ENCODE measurements around the gene DDIAS.
"Not testable (repeated sequence)": the region's sequence is repeated elsewhere in the genome, so short reads cannot be mapped to it uniquely, and the experiment has no call there.

Gene DDIAS

GRCh38 chr11:82922396-82923173, 21.0 kb downstream of the DDIAS start:
- DNase-seq (ENCODE audit: low spot score) = not testable (repeated sequence)

DNA sequence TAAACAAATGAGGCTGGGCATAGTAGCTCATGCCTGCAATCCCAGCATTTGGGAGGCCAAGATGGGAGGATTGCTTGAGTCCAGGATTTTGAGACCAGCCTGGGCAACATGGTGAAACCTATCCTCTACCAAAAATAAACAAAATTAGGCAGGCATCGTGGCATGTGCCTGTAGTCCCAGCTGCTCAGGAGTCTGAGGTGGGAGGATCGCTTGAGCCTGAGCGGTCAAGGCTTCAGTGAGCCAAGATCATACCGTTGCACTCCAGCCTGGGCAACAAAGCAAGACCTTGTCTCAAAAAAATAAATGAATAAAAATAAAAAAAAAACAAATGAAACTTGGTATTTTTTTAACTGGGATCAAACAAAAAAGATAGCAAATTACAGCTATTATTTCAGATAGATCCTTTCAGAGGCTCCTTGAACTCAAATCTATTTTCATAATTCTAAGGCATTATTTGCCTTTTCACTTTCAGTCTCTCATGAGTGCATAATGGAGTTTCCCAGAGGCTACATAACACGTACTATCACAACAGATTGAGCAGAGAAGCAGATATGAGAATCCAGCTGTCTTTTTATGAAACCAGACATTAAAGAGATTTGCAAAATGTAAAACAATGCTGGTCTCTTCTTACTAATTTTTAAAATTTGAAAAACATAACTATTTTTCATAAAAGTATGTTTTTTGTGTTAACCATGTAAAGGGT, 23.1 kb downstream of the DDIAS start:
- no peak for DNase-seq (ENCODE audit: low spot score)

DNA sequence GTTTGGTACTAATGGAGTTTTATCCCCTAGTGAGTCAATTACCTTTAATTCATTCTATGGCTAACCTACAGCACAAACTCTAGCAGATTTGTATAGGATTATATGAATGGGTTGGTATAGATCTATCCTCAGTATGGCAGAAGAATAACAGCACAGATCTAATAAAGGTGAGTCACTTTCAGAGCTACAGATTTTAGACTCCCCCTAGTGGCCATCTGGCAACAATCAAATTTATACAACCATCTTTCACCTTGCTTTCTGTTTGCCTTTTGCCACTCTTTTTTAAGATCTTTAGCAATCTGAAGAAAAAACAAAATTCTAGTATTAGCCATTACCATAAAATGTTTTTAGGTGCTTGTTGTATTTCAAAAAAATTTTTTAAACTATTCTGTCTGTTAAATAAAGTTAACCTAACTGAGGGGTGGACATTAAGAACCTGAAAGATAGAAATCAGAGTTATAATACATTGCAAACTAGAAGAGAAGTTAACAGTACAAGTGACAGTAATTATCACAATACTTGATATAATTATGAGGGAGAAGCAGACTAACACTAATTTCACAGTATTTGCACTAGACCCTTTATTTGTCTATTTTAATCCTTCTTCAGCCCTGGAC, 25.8 kb downstream of the DDIAS start:
- peak; percentile 85 for DNase-seq (ENCODE audit: low spot score)

DNA sequence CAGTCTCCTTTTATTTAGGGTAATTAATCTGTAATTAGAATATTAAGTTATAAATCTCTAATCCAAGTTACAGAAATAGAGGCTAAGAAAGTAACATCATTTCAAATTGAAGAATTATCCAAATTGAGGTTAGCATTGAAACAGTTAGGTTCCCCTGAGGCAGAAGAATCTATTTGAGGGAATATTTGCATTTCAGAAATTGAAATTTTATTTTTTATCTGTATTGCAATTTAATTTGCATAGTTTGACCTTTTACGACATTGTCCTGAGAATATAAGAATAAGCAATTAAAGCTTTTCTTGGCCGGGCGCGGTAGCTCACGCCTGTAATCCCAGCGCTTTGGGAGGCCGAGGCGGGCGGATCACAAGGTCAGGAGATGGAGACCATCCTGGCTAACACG, 27.6 kb downstream of the DDIAS start:
- DNase-seq (ENCODE audit: low spot score) = no peak

GRCh38 chr11:82930229-82930628, 28.7 kb downstream of the DDIAS start:
- DNase-seq (ENCODE audit: low spot score) = peak; percentile 67

GRCh38 chr11:82930734-82931133, 29.2 kb downstream of the DDIAS start:
- peak; percentile 10 for DNase-seq (ENCODE audit: low spot score)

DNA sequence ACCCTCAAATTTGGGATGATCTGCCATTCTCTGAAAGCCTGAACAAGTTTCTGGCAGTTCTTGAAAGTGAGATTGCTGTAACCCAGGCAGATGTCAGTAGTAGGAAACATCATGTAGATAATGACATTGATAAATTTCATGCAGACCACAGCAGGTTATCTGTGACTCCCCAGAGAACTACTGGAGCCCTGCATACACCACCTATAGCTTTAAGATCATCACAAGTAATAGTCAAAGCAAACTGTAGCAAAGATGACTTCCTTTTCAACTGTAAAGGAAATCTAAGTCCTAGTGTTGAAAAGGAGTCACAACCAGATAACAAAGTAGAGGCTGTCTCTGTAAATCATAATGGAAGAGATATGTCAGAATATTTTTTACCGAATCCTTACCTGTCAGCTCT, 31.0 kb downstream of the DDIAS start:
- no peak for DNase-seq (ENCODE audit: low spot score)

DNA sequence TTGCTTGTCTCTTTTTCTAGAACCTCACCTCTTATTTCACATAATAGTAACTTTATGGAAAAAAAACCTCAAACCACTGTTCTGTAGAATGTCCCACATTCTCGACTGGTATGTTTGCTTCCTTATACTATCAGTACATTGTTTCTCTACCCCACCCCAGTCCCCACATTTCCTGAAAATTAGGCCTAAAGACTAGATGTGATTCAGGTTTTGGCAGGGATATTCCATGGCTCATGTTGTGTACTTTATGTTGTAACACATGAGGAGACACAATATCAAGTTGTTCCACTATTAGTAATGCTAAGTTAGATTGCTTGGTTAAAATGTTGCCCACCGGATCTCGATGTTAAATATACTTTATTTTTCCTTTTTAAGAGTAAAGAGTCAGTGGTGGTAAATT, 34.7 kb downstream of the DDIAS start:
- no peak for DNase-seq (ENCODE audit: low spot score)

- no peak for DNase-seq (ENCODE audit: low spot score)
Measured at GRCh38 chr11:82937554-82937953, 36.0 kb downstream of the DDIAS start.

DNA sequence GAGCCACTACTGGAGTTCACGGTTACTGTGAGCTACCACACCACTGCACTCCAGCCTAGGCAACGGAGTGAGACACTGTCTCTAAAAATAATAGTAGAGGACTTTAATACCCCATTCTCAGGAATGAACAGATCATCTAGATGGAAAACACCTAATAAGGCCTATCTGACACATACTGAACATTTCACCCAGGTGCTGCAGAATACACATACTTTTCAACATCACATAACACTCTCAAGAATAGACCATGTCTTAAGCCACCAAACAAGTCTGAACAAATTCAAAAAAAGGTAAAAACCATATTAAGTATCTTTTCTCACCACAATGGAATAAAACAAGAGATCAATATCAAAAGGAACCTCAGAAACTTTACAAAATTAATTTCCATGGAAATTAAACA, 37.9 kb downstream of the DDIAS start:
- no peak for DNase-seq (ENCODE audit: low spot score)

DNA sequence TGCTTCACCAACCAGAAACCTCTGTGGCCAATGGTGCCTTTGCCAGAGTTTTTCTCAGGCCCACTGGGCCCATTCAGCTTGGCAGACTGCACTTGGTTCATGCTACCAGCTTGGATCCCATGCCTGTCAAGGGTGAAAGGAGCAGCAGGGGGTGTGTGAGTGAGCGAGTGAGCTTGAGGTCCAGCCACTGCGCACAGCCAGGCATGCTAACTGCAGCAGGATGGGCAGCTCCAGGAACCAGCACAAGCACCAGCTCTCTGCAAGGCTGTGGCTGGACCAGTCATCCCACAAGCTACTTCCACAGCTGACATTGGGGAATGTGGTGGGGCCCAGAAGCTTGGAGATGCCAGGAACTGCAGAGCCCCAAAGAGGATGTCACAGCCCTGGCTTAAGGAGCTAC, 40.8 kb downstream of the DDIAS start:
- DNase-seq (ENCODE audit: low spot score) = no peak

DNA sequence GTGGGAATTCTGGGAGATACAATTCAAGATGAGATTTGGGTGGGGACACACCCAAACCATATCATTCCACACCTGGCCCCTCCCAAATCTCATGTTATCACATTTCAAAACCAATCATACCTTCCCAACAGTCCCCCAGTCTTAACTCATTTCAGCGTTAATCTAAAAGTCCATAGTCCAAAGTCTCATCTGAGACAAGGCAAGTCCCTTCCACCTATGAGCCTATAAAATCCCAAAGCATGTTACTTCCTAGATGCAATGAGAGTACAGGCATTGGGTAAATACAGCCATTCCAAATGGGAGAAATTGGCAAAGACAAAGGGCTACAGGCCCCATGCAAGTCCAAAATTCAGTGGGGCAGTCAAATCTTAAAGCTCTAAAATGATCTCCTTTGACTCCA, 41.9 kb downstream of the DDIAS start:
- DNase-seq (ENCODE audit: low spot score) = not testable (repeated sequence)

GRCh38 chr11:82944198-82944597, 42.7 kb downstream of the DDIAS start:
- no peak for DNase-seq (ENCODE audit: low spot score)

- DNase-seq (ENCODE audit: low spot score) = not testable (repeated sequence)
Measured at GRCh38 chr11:82945041-82945440, 43.5 kb downstream of the DDIAS start.

GRCh38 chr11:82945682-82946081, 44.1 kb downstream of the DDIAS start:
- DNase-seq (ENCODE audit: low spot score) = no peak

- no peak for DNase-seq (ENCODE audit: low spot score)
Measured at GRCh38 chr11:82949352-82949751, 47.8 kb downstream of the DDIAS start.

GRCh38 chr11:82950502-82950901, 49.0 kb downstream of the DDIAS start:
- DNase-seq (ENCODE audit: low spot score) = not testable (repeated sequence)

- DNase-seq (ENCODE audit: low spot score) = peak; percentile 47
Measured at GRCh38 chr11:82955736-82956453, 54.4 kb downstream of the DDIAS start.

GRCh38 chr11:82959987-82960778, 58.6 kb downstream of the DDIAS start:
- peak; percentile 66 for DNase-seq (ENCODE audit: low spot score)

DNA sequence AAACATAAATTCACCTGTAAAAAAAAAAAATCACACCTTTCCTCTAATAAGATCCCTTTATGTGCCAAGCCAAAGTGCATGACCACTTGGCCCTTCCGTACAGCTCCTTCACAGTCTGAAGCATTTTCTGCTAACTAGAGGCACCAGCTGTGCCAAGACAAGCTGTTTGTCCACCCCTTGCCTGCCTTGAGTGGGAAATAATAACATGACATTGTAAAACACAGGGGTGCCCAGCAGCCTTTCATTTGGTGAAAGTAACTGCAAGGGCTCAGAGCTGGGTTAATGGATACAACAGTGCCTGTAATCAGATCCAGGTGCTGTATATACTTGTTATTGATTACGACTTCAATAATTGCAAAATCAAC, 59.2 kb downstream of the DDIAS start:
- peak; percentile 28 for DNase-seq (ENCODE audit: low spot score)

DNA sequence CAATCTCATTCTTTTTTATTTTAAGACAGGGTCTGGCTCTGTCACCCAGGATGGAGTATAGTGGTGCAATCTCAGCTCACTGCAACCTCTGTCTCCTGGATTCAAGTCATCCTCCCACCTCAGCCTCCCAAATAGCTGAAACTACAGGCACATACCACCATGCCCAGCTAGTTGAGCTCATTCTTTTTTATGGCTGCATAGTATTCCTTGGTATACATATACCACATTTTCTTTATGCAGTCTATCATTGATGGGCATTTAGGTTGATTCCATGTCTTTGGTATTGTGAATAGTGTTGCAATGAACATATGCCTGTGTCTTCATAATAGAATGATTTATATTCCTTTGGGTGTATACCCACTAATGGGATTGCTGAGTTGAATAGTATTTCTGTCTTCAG, 60.5 kb downstream of the DDIAS start:
- not testable (repeated sequence) for DNase-seq (ENCODE audit: low spot score)

- no peak for DNase-seq (ENCODE audit: low spot score)
Measured at GRCh38 chr11:82967381-82967780, 65.8 kb downstream of the DDIAS start.

Data from NAMALWA (cell line).